ENCODE data around the gene TMEM266. TPM values are rescaled to one million over a fixed set of nuclear protein-coding genes. Genes with fewer than 3 reads are reported as not detected.

Gene TMEM266
- total RNA-seq, 1 experiment from 2014 or later: not detected

DNA sequence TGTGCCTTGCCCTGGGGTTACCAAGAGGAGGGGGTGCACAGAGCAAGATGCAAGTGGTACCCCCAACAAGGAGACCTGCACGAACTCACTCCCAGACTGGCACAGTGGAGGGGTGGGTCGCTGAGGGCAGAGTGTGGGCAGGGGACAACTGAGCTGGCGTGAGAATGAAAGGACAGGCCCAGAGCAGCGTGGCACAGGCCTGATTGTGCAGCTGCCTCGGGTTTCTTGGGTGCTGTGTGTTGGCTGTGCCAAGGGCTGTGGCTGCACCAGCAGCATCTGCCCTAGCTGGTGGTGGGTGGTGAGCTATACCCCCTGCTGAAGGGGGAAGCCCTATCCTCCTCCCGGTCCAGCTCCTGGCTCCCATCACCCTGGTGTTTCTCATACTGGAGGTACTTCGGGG is 92.4 kb downstream of the TMEM266 start:
- H3K79me2 ChIP-seq (ENCODE audit: low read length): no peaks in the 10 kb centered on the region
- peaks cover 11% of the 10 kb centered on the region; the same call in 1 of the 2 replicates for H3K4me1 ChIP-seq (ENCODE audit: insufficient read depth, low read length)
- no peak overlapping the region for H3K4me3 ChIP-seq (ENCODE audit: low read length)
- H2AFZ ChIP-seq (ENCODE audit: low read length): no peak overlapping the region
- H3K27ac ChIP-seq (ENCODE audit: low read length): no peak overlapping the region
- H3F3A ChIP-seq (ENCODE audit: low read length, unreplicated experiment): no peaks in the 10 kb centered on the region
- H3K27me3 ChIP-seq (ENCODE audit: low read length): no peaks in the 10 kb centered on the region
- intact Hi-C loops (cut with micrococcal nuclease): no loop called here
- ATAC-seq (no peak), DNase-seq (no peak)
- no TSS peak for BruUV-seq (replicated peaks)
- no peaks in the 10 kb centered on the region for H3K36me3 ChIP-seq (ENCODE audit: low read depth, low read length)
- H3K9ac ChIP-seq (ENCODE audit: low read length): no peak overlapping the region
- H3K9me2 ChIP-seq (replicated peaks; ENCODE audit: low read length): no peaks in the 10 kb centered on the region
- H3K9me3 ChIP-seq (ENCODE audit: low read length): no peaks in the 10 kb centered on the region
- no peak overlapping the region for H3K4me2 ChIP-seq (ENCODE audit: low read length)
- POLR2A ChIA-PET (ENCODE audit: unreplicated experiment): no interaction called here
- CTCF ChIA-PET: no interaction called here
- TF ChIP-seq, protein P1, sequence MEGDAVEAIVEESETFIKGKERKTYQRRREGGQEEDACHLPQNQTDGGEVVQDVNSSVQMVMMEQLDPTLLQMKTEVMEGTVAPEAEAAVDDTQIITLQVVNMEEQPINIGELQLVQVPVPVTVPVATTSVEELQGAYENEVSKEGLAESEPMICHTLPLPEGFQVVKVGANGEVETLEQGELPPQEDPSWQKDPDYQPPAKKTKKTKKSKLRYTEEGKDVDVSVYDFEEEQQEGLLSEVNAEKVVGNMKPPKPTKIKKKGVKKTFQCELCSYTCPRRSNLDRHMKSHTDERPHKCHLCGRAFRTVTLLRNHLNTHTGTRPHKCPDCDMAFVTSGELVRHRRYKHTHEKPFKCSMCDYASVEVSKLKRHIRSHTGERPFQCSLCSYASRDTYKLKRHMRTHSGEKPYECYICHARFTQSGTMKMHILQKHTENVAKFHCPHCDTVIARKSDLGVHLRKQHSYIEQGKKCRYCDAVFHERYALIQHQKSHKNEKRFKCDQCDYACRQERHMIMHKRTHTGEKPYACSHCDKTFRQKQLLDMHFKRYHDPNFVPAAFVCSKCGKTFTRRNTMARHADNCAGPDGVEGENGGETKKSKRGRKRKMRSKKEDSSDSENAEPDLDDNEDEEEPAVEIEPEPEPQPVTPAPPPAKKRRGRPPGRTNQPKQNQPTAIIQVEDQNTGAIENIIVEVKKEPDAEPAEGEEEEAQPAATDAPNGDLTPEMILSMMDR (conservative IDR thresholded peaks at IDR 0.05; ENCODE audit: low read depth, low read length): no peak
- TF ChIP-seq EZH2phosphoT487 (IDR thresholded peaks at IDR 0.05; ENCODE audit: borderline replicate concordance, low read length) (no peak), EZH2 (IDR thresholded peaks at IDR 0.05; ENCODE audit: low read length, unreplicated experiment) (no peak)
- H4K20me1 ChIP-seq (ENCODE audit: low read length): no peaks in the 10 kb centered on the region

DNA sequence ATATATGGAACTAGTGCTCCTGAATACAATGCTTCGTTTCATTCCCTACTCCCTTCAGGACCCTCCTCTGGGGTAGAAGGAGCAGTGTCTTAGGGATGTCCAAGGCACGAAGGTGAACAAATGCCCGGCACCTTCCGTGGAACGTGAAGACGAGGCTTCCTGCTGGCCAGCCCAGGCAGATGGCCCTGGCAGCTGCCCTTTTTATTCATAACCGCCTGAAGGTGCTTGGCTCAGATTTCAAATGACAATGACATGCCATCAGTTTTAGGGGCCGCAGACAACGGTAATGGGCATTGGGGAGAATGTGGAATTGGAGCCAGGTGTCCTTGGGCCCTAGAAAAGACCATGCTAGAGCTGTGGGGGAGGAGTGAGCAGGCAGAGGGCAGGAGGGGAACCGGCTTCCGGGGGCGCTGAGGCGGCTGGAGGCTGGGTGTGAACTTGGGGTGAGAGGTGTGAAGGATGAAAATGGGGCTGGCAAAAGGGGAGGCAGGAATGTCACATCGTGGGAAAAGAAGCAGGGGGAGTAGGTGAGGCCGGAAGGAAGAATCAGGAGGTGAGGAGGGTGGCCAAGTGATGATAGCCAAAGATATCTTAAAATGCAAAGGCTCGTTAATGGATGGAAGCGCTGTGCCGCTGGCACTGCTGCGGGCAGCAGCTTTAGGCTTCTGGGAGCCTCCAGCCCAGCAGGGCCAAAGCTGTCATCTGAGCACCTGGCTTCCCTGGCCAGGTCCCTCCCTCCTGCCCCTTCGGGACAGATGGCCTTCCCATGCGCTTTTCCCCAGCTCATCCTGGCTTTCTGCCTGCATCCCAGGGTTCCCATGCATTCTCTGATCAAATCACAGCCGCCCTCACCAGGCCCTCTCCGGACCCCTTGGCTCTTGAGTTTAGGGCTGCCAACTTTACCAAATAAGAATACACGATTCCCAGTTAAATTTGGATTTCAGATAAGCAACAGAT is 93.7 kb downstream of the TMEM266 start:
- H3K4me3 ChIP-seq (ENCODE audit: low read length): no peak overlapping the region
- H3K4me2 ChIP-seq (ENCODE audit: low read length): no peak overlapping the region
- no peaks in the 10 kb centered on the region for H3K9me2 ChIP-seq (replicated peaks; ENCODE audit: low read length)
- no peak overlapping the region for H3K9ac ChIP-seq (ENCODE audit: low read length)
- intact Hi-C loops (cut with micrococcal nuclease): no loop called here
- H2AFZ ChIP-seq (ENCODE audit: low read length): no peak overlapping the region
- ChIA-PET POLR2A (ENCODE audit: unreplicated experiment) (no interaction called here), CTCF (no interaction called here)
- ATAC-seq: no peak
- H3K27ac ChIP-seq (ENCODE audit: low read length): no peak overlapping the region
- peaks cover 11% of the 10 kb centered on the region; the same call in 1 of the 2 replicates for H3K4me1 ChIP-seq (ENCODE audit: insufficient read depth, low read length)
- no TSS peak for BruUV-seq (replicated peaks)
- no peaks in the 10 kb centered on the region for H3K79me2 ChIP-seq (ENCODE audit: low read length)
- H3F3A ChIP-seq (ENCODE audit: low read length, unreplicated experiment): no peaks in the 10 kb centered on the region
- no peaks in the 10 kb centered on the region for H3K9me3 ChIP-seq (ENCODE audit: low read length)
- H3K36me3 ChIP-seq (ENCODE audit: low read depth, low read length): no peaks in the 10 kb centered on the region
- no peak for DNase-seq
- no peaks in the 10 kb centered on the region for H3K27me3 ChIP-seq (ENCODE audit: low read length)
- no peak for TF ChIP-seq EZH2phosphoT487 (IDR thresholded peaks at IDR 0.05; ENCODE audit: borderline replicate concordance, low read length)
- H4K20me1 ChIP-seq (ENCODE audit: low read length): no peaks in the 10 kb centered on the region

DNA sequence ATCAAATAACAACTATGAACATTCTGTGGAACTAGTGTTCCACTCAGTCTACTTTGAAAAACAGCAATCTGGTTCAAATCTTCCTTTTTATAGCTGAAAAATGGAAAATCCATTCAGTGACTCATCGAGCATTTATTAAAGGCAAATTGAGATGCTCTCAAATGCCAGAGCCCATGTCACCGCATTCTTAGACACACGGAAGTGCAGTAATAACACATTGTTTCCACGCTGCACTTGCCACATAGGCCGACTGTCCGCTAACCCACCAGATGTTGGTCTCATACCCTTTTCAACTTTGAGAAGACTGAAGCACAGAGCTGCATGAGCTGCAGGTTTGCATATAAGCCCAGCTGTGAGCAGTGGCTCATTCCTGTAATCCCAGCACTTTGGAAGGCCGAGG is 95.9 kb downstream of the TMEM266 start:
- TF ChIP-seq, protein P1 (conservative IDR thresholded peaks at IDR 0.05; ENCODE audit: low read depth, low read length): no peak
- TF ChIP-seq EZH2phosphoT487 (IDR thresholded peaks at IDR 0.05; ENCODE audit: borderline replicate concordance, low read length): no peak
- no peak for TF ChIP-seq EZH2 (IDR thresholded peaks at IDR 0.05; ENCODE audit: low read length, unreplicated experiment)
- Histone ChIP-seq H3K27ac (ENCODE audit: low read length) (no peak overlapping the region), H3F3A (ENCODE audit: low read length, unreplicated experiment) (no peaks in the 10 kb centered on the region), H3K9me2 (replicated peaks; ENCODE audit: low read length) (no peaks in the 10 kb centered on the region), H3K4me3 (ENCODE audit: low read length) (no peak overlapping the region), H2AFZ (ENCODE audit: low read length) (no peak overlapping the region), H3K9ac (ENCODE audit: low read length) (no peak overlapping the region), H3K36me3 (ENCODE audit: low read depth, low read length) (no peaks in the 10 kb centered on the region), H3K9me3 (ENCODE audit: low read length) (no peaks in the 10 kb centered on the region), H3K79me2 (ENCODE audit: low read length) (no peaks in the 10 kb centered on the region), H4K20me1 (ENCODE audit: low read length) (no peaks in the 10 kb centered on the region), H3K27me3 (ENCODE audit: low read length) (no peaks in the 10 kb centered on the region), H3K4me2 (ENCODE audit: low read length) (no peak overlapping the region), H3K4me1 (ENCODE audit: insufficient read depth, low read length) (peaks cover 6% of the 10 kb centered on the region; the same call in 1 of the 2 replicates)
- intact Hi-C loops (cut with micrococcal nuclease): no loop called here
- BruUV-seq (replicated peaks): no TSS peak
- CTCF ChIA-PET: no interaction called here
- ATAC-seq: no peak
- POLR2A ChIA-PET (ENCODE audit: unreplicated experiment): no interaction called here
- no peak for DNase-seq
